Activated CD4-positive, alpha-beta memory T cell treated with anti-CD3 and anti-CD28 coated beads, Interleukin-2, amount 10 ng/mL, durations not matched to agents 7 days and 5 days (primary cell): Measurements from ENCODE around the gene MBLAC1. TPM values are rescaled to one million over a fixed set of nuclear protein-coding genes. Genes with fewer than 3 reads are reported as not detected.
"Not testable (repeated sequence)": the region's sequence is repeated elsewhere in the genome, so short reads cannot be mapped to it uniquely, and the experiment has no call there.

ENCODE experiments used
- CTCF ChIA-PET: fragments of 350-600 bp; sonication (Branson Sonifier 250); formaldehyde crosslinking; loops from one replicate; lab custom pipeline; 2021; ENCODE audit warnings: antibody characterized with exemption, inconsistent platforms; lab: Charles Lee
- POLR2A ChIA-PET: fragments of 350-600 bp; sonication (Branson Sonifier 250); formaldehyde crosslinking; loops from one replicate; lab custom pipeline; 2021; ENCODE audit warnings: antibody characterized with exemption; lab: Charles Lee
- DNase-seq: peaks from one replicate; pipeline ENCODE4 v3.0.0-alpha.2; 2020
- H3K27ac Mint-ChIP-seq: one replicate; pipeline ENCODE4 v1.8.0; 2021; ENCODE audit warnings: mild to moderate bottlenecking, mixed read lengths
- H3K27me3 Mint-ChIP-seq: one replicate; pipeline ENCODE4 v1.8.0; 2021; ENCODE audit warnings: mixed read lengths
- H3K36me3 Mint-ChIP-seq: one replicate; pipeline ENCODE4 v1.8.0; 2021; ENCODE audit warnings: low read depth, mixed read lengths
- H3K4me1 Mint-ChIP-seq: one replicate; pipeline ENCODE4 v1.8.0; 2021; ENCODE audit warnings: mixed read lengths
- H3K4me3 Mint-ChIP-seq: one replicate; pipeline ENCODE4 v1.8.0; 2021; ENCODE audit warnings: mild to moderate bottlenecking, mixed read lengths
- H3K9me3 Mint-ChIP-seq: one replicate; pipeline ENCODE4 v1.8.0; 2021; ENCODE audit warnings: mixed read lengths
- total RNA-seq, 2 experiments: library from RNA; stranded (reverse); gene quantifications; one replicate each; pipeline ENCODE4 v1.2.3, GENCODE V29; 2021

The MBLAC1 gene
- total RNA-seq, 2 experiments from 2014 or later, result 3.4 to 4.1 TPM

DNA sequence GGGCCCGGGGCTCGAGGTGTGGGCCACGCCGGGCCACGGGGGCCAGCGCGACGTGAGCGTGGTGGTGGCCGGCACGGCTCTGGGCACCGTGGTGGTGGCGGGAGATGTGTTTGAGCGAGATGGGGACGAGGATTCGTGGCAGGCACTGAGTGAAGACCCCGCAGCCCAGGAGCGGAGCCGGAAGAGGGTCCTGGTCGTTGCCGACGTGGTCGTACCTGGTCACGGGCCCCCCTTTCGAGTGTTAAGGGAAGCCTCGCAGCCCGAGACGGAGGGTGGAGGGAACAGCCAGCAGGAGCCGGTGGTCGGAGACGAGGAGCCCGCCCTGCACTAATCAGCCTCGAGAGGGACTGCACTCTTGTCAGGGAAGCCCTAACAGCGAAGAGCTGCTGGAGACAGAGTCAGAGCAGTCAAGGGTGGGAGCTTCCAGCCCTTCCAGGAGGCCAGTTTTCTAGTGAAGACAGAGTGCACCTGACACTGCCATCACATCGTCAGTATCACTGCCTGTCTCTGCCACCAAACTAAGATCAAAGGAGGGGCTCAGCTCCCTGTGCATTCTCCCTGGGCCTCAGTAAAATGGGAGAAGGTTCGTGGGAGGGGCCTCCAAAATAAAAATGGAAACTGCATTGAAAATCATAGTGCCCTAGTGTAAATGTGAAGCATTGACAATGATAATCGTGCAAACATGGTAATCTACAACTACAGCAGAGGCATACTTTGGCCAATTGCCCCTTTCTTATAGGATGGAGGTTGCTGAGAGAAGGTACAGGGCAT, 1.3 kb downstream of the MBLAC1 start:
- ChIA-PET CTCF (interaction anchor here (0.6 to 3.2 kb wide), 8 partner anchors 13 to 280 kb away, joined by 3 to 18 read pairs (median 4); partner anchors contain the start of genes MCM7 and TRIM4), POLR2A (interaction anchor here (0.6 to 3.7 kb wide), 14 partner anchors 8 to 209 kb away, joined by 3 to 32 read pairs (median 4); partner anchors contain the start of genes AP4M1, LAMTOR4, MCM7 and PVRIG)
- peak; percentile 34 for DNase-seq

DNA sequence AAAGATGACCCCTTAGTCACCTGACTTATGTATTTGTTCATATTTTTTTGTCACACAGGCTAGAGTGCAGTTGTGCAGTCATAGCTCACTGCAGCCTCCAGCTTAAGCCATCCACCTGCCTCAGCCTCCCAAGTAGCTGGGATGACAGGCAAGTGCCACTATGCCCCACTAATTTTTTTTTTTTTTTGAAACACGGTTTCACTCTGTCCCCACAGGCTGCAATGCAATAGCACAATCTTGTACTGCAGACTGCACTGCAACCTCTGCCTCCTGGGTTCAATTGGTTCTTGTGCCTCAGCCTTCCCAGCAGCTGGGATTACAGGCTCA, 1.8 kb downstream of the MBLAC1 start:
- H3K4me3 Mint-ChIP-seq, result peak overlapping the region; percentile 100
- ChIA-PET POLR2A (interaction anchor here (0.6 to 3.7 kb wide), 14 partner anchors 8 to 210 kb away, joined by 3 to 32 read pairs (median 4); partner anchors contain the start of genes AP4M1, LAMTOR4, MCM7 and PVRIG), CTCF (interaction anchor here (0.6 to 3.2 kb wide), 11 partner anchors 8 to 279 kb away, joined by 3 to 18 read pairs (median 3); partner anchors contain the start of genes CNPY4, MCM7 and TRIM4)
- no peaks in the 10 kb centered on the region for H3K27me3 Mint-ChIP-seq
- H3K27ac Mint-ChIP-seq, result peak overlapping the region; percentile 74
- peaks cover 20% of the 10 kb centered on the region for H3K36me3 Mint-ChIP-seq
- no peak for DNase-seq
- no peaks in the 10 kb centered on the region for H3K9me3 Mint-ChIP-seq
- peaks cover 39% of the 10 kb centered on the region for H3K4me1 Mint-ChIP-seq

More for the DNA sequence above, 1.3 kb downstream of the MBLAC1 start:
- Mint-ChIP-seq H3K27ac (peak overlapping the region; percentile 74), H3K4me3 (peak overlapping the region; percentile 100), H3K27me3 (no peaks in the 10 kb centered on the region), H3K4me1 (peaks cover 41% of the 10 kb centered on the region), H3K9me3 (no peaks in the 10 kb centered on the region), H3K36me3 (peaks cover 22% of the 10 kb centered on the region)

DNA sequence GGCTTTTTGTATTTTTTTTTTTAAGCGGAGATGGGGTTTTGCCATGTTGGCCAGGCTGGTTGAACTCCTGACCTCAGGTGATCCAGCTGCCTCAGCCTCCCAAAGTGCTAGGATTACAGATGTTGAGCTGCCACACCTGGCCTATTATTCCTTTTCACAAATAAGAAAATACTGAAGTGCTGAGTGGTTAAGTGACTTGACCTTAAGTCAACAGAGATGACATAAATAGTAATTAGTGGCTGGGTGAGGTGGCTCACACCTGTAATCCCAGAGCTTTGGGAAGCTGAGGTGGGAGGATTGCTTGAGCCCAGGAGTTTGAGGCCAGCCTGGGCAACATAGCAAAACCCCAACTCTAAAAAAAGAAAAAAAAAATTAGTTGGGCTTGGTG, 3.4 kb downstream of the MBLAC1 start:
- CTCF ChIA-PET, result interaction anchor here (1.0 to 5.2 kb wide), 15 partner anchors 10 to 306 kb away, joined by 3 to 64 read pairs (median 4); partner anchors contain the start of genes AP4M1, CNPY4, GPC2 and MCM7
- not testable (repeated sequence) for DNase-seq

DNA sequence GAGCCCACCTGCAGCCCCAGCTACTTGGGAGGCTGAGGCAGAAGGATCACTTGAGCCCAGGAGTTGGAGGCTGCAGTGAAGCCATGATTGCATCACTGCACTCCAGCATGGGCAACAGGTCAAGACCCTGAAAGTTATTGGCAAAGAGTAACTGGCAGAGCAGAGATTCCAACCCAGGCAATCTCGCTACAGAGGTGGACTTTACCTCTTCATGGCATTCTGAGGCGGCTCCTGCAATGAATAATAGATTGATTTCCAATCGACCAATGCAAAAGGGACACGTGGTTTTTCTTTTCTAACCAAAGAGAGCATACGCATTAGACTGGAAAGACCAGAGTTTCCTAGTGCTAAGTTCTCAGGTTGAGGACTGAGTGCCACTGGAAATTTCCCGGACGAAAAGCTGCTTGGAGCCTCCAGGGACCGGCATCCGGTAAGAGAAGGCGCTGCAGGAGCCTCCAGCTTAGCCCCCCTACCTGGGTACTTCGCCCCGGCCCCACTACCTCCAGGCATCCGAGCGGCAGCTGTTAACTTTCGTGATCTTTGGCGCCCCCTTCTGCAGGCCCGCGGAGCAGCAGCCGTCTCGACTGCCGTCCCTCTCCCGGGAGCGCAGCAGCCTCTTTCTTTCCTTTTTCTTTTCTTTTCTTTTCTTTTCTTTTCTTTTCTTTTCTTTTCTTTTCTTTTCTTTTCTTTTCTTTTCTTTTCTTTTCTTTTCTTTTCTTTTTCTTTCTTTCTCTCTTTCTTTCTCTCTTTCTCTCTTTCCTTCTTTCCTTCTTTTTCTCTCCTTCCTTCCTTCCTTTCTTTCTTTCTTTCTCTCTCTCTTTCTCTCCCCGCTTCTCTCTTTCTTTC, 4.1 kb downstream of the MBLAC1 start:
- peak; percentile 86 for DNase-seq
- H3K36me3 Mint-ChIP-seq, result peaks cover 7% of the 10 kb centered on the region
- H3K27me3 Mint-ChIP-seq, result peaks cover 2% of the 10 kb centered on the region
- H3K9me3 Mint-ChIP-seq, result no peaks in the 10 kb centered on the region
- peaks cover 22% of the 10 kb centered on the region for H3K4me1 Mint-ChIP-seq
- H3K27ac Mint-ChIP-seq, result no peak overlapping the region
- H3K4me3 Mint-ChIP-seq, result peak overlapping the region; percentile 19
- CTCF ChIA-PET, result interaction anchor here (0.6 to 5.2 kb wide), 24 partner anchors 10 to 1087 kb away, joined by 3 to 64 read pairs (median 4); partner anchors contain the start of genes AP4M1, CNPY4, COPS6 and GPC2
- POLR2A ChIA-PET, result interaction anchor here (3.7 kb wide), 1 partner anchor 30 kb away, joined by 32 read pairs; the partner anchor contains the start of genes AP4M1 and MCM7

More for the DNA sequence above, 3.4 kb downstream of the MBLAC1 start:
- H3K36me3 Mint-ChIP-seq, result peaks cover 10% of the 10 kb centered on the region
- peaks cover 27% of the 10 kb centered on the region for H3K4me1 Mint-ChIP-seq
- POLR2A ChIA-PET, result interaction anchor here (2.5 to 3.7 kb wide), 2 partner anchors 10 to 29 kb away, joined by 10 to 32 read pairs; partner anchors contain the start of genes AP4M1 and MCM7
- not testable (repeated sequence) for H3K27me3 Mint-ChIP-seq, H3K27ac Mint-ChIP-seq, H3K9me3 Mint-ChIP-seq, H3K4me3 Mint-ChIP-seq

DNA sequence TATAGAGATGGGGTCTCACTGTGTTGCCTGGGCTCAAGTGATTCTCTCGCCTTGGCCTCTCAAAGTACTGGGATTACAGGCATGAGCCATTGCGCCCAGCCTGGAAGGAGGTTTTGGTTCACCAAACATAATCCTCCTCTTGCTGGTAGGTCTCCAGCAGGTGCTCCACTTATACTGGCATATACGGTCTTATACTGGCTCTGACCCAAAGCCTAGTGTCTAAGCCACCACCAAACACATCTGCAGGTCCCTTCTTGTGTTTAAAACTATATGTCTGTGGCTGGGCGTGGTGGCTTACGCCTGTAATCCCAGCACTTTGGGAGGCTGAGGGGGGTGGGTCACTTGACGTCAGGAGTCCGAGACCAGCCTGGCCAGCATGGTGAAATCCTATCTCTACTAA, 5.4 kb downstream of the MBLAC1 start:
- Mint-ChIP-seq H3K36me3 (no peaks in the 10 kb centered on the region), H3K27me3 (peaks cover 3% of the 10 kb centered on the region), H3K4me1 (peaks cover 20% of the 10 kb centered on the region), H3K9me3 (no peaks in the 10 kb centered on the region), H3K4me3 (no peak overlapping the region), H3K27ac (no peak overlapping the region)
- ChIA-PET CTCF (interaction anchor here (0.6 to 5.2 kb wide), 30 partner anchors 10 to 644 kb away, joined by 3 to 64 read pairs (median 6); partner anchors contain the start of genes AP4M1, COPS6, GAL3ST4 and LAMTOR4), POLR2A (interaction anchor here (0.7 to 2.7 kb wide), 10 partner anchors 9 to 297 kb away, joined by 3 to 13 read pairs (median 6); partner anchors contain the start of genes AP4M1, LAMTOR4, MCM7 and ZCWPW1)
- DNase-seq, result no peak

DNA sequence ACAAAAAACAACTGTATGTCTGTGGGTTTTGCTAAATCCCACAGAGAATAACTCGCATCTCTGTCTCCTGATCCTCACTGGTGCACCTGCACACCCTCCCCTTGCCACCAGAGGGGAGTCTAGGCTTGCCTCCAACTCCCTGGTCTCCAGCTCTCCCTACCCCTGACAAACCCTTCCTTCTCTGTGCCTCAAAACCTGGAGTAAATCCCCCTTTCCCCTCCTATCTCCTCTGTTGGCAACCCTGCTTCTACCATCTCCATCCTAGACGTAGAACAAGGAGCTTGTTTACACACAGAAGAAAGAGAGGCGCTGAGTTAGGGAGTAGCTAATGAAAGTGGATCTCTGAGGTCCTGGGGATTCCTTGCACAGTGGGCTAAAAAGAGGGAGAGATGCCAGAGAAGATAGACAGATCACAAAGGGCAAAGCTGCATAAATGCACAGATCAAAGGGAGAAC, 6.0 kb downstream of the MBLAC1 start:
- peaks cover 3% of the 10 kb centered on the region for H3K27me3 Mint-ChIP-seq

DNA sequence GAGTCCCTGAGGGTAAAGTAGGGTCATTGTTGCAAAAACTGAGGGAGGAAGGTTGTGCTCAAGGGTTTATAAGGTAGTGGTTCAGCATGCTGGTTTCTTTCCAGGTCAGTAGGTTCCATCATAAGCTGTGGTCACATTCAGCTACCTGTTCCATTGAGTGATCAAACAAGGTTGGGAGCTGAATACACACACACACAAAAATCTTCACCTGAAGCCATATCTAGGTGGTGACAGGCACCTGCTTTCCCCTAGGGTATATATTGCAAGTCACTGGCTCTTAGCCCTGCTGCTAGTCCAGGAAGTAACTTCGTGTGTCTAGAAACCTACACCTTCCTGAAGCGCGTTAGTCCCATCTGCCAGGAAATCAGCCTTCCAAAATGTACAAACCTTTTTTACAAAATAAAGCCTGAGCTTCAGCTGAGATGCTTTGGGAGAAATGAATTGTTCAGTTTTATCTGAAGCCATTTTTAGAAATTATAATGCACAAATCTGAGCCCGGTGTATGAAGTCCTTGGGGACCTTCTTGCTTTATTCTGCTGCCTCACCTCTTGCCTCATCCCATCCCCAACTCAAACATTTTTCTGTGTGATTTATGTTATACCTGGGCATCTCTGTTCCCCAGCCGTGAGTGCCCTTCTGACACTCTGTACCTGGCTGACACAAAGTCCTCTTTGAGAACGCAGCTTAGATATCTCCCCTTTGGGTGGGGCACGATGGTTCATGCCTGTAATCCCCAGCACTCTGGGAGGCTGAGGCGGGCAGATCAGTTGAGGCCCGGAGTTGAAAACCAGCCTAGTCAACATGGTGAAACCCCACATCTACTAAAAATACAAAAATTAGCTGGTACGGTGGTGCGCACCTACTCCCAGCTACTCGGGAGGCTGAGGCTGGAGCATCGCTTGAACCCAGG, 11.3 kb downstream of the MBLAC1 start:
- peaks cover 9% of the 10 kb centered on the region for H3K27me3 Mint-ChIP-seq
- CTCF ChIA-PET, result interaction anchor here (1.0 to 1.2 kb wide), 2 partner anchors 80 to 207 kb away, joined by 3 to 4 read pairs; no protein-coding TSS in a partner anchor
- H3K9me3 Mint-ChIP-seq, result no peaks in the 10 kb centered on the region
- H3K36me3 Mint-ChIP-seq, result no peaks in the 10 kb centered on the region
- no peak overlapping the region for H3K4me3 Mint-ChIP-seq
- DNase-seq, result no peak
- POLR2A ChIA-PET, result interaction anchor here (0.7 to 1.7 kb wide), 4 partner anchors 12 to 83 kb away, joined by 3 to 5 read pairs (median 4); partner anchors contain the start of genes AP4M1, MBLAC1 and MCM7
- no peak overlapping the region for H3K27ac Mint-ChIP-seq
- H3K4me1 Mint-ChIP-seq, result peaks cover 22% of the 10 kb centered on the region

More for the DNA sequence above, 6.0 kb downstream of the MBLAC1 start:
- POLR2A ChIA-PET, result interaction anchor here (0.7 to 2.7 kb wide), 10 partner anchors 8 to 296 kb away, joined by 3 to 13 read pairs (median 6); partner anchors contain the start of genes AP4M1, LAMTOR4, MCM7 and ZCWPW1
- CTCF ChIA-PET, result interaction anchor here (0.7 to 5.2 kb wide), 38 partner anchors 9 to 290 kb away, joined by 3 to 64 read pairs (median 5); partner anchors contain the start of genes AP4M1, COPS6, GAL3ST4 and GPC2
- peak; percentile 75 for DNase-seq
- H3K4me3 Mint-ChIP-seq, result no peak overlapping the region
- H3K36me3 Mint-ChIP-seq, result no peaks in the 10 kb centered on the region
- no peaks in the 10 kb centered on the region for H3K9me3 Mint-ChIP-seq
- H3K4me1 Mint-ChIP-seq, result peaks cover 22% of the 10 kb centered on the region
- H3K27ac Mint-ChIP-seq, result no peak overlapping the region

DNA sequence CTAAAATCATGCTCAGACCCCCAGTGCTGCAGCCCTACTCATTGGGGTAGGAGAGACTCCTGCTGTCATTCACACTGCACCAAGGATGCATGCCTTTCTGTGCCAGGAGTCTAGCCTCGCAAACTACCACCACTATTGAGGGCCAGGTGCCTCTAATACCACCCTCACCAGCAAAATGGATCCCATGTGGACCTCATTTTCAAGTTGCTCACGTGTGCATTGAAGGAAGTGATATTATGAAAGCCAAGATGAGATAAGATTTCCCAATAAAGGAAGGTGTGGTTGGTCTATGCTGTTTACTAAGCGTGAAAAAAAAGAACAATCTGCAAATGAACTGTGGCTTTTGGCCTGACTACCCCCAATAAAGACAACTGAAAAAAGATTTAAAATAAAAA, 14.8 kb downstream of the MBLAC1 start:
- no peak overlapping the region for H3K27ac Mint-ChIP-seq
- no peaks in the 10 kb centered on the region for H3K36me3 Mint-ChIP-seq
- H3K9me3 Mint-ChIP-seq, result no peaks in the 10 kb centered on the region
- DNase-seq, result no peak
- no peak overlapping the region for H3K4me3 Mint-ChIP-seq
- POLR2A ChIA-PET, result interaction anchor here (1.1 to 1.4 kb wide), 3 partner anchors 9 to 16 kb away, joined by 3 read pairs; partner anchors contain the start of gene MBLAC1
- CTCF ChIA-PET, result interaction anchor here (2.7 to 4.6 kb wide), 2 partner anchors 8 to 12 kb away, joined by 16 to 18 read pairs; no protein-coding TSS in a partner anchor
- H3K4me1 Mint-ChIP-seq, result peaks cover 22% of the 10 kb centered on the region
- peaks cover 6% of the 10 kb centered on the region for H3K27me3 Mint-ChIP-seq

DNA sequence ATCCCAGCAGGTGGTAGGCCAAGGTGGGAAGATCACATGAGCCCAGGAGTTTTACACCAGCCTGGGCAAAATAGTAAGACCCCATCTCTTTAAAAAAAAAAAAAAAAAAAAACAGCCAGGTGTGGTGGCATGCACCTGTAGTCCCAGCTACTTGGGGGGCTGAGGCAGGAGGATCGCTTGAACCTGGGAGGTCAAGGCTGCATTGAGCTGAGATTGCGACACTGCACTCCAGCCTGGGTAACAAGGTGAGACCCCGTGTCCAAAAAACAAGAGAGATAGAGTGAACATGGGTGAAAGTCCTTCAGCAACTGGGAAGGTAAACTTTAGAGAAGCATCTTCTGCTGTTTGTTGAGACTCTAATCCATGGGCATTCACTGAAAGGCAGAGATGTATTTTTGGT, 15.7 kb downstream of the MBLAC1 start:
- H3K4me3 Mint-ChIP-seq, result no peak overlapping the region
- POLR2A ChIA-PET, result interaction anchor here (1.0 to 1.3 kb wide), 2 partner anchors 10 to 15 kb away, joined by 3 to 4 read pairs; no protein-coding TSS in a partner anchor
- DNase-seq, result no peak
- peaks cover 22% of the 10 kb centered on the region for H3K4me1 Mint-ChIP-seq
- peaks cover 6% of the 10 kb centered on the region for H3K27me3 Mint-ChIP-seq
- no peaks in the 10 kb centered on the region for H3K9me3 Mint-ChIP-seq
- H3K36me3 Mint-ChIP-seq, result no peaks in the 10 kb centered on the region
- CTCF ChIA-PET, result interaction anchor here (2.7 to 4.6 kb wide), 2 partner anchors 9 to 13 kb away, joined by 16 to 18 read pairs; no protein-coding TSS in a partner anchor
- no peak overlapping the region for H3K27ac Mint-ChIP-seq

DNA sequence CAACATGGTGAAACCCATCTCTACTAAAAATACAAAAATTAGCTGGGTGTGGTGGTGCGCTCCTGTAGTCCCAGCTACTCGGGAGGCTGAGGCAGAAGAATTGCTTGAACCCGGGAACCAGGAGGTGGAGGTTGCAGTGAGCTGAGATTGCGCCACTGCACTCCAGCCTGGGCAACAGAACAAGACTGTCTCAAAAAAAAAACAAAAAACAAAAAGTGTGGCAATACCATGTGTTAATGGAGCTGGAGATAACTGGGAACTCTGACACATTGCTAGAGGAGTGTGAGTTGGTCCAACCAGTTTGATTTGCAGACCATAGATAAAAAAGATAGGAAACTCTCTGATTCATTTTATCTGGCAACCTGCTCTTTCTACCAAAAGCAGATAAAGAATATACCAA, 19.6 kb downstream of the MBLAC1 start:
- CTCF ChIA-PET, result interaction anchor here (0.7 to 1.2 kb wide), 4 partner anchors 14 to 72 kb away, joined by 3 to 5 read pairs (median 4); no protein-coding TSS in a partner anchor
- H3K9me3 Mint-ChIP-seq, H3K27ac Mint-ChIP-seq, DNase-seq, H3K27me3 Mint-ChIP-seq, H3K4me3 Mint-ChIP-seq, POLR2A ChIA-PET, H3K36me3 Mint-ChIP-seq: not testable (repeated sequence)
- peaks cover 25% of the 10 kb centered on the region for H3K4me1 Mint-ChIP-seq
